DOHH2 (cell line): ENCODE results near the gene SMAD2.

Source experiments
- EZH2phosphoT487 ChIP-seq: fragments of 200-600 bp; sonication (generic); IDR thresholded peaks from 2 replicates; pipeline ENCODE4 v1.6.1; 2017; ENCODE audit warnings: borderline replicate concordance, mild to moderate bottlenecking, antibody characterized with exemption, low read length, moderate library complexity, mixed read lengths
- TF ChIP-seq, protein P1 (sequence below): fragments of 200-600 bp; sonication (generic); IDR thresholded peaks from one replicate; pipeline ENCODE4 v1.5.1; 2014; ENCODE audit warnings: antibody characterized with exemption, mild to moderate bottlenecking, low read depth, low read length; ENCODE audit not compliant: poor library complexity, severe bottlenecking

DNA sequence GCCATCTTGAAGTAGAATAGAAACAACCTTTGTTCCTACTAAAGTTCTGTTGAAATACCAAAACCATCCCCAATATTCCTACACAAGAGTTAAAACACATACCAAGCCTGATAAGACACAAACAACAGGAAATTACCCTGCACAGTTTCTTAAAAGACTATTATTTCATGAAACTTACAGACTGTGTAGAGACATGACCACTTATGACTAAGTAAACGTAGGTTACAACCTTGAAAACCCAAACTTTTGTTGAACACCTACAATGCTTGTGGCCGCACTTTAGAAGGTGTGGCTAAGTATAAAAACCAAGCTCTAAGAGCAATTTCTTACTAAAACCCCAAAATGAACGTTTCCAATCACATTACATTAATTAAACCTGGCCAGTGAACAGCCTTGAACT, 2.0 kb downstream of the SMAD2 start:
- TF ChIP-seq, protein P1, sequence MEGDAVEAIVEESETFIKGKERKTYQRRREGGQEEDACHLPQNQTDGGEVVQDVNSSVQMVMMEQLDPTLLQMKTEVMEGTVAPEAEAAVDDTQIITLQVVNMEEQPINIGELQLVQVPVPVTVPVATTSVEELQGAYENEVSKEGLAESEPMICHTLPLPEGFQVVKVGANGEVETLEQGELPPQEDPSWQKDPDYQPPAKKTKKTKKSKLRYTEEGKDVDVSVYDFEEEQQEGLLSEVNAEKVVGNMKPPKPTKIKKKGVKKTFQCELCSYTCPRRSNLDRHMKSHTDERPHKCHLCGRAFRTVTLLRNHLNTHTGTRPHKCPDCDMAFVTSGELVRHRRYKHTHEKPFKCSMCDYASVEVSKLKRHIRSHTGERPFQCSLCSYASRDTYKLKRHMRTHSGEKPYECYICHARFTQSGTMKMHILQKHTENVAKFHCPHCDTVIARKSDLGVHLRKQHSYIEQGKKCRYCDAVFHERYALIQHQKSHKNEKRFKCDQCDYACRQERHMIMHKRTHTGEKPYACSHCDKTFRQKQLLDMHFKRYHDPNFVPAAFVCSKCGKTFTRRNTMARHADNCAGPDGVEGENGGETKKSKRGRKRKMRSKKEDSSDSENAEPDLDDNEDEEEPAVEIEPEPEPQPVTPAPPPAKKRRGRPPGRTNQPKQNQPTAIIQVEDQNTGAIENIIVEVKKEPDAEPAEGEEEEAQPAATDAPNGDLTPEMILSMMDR, result no peak
- TF ChIP-seq EZH2phosphoT487, result no peak
